Endothelial cell of hepatic sinusoid (primary cell): ENCODE results near the gene SAP30BP.

Source experiments
- in situ Hi-C: cut with HindIII; loops from 2 replicates; pipeline ENCODE4 v1.10.0; 2017; ENCODE audit warnings: low sequenced_read_pairs

SAP30BP gene

DNA sequence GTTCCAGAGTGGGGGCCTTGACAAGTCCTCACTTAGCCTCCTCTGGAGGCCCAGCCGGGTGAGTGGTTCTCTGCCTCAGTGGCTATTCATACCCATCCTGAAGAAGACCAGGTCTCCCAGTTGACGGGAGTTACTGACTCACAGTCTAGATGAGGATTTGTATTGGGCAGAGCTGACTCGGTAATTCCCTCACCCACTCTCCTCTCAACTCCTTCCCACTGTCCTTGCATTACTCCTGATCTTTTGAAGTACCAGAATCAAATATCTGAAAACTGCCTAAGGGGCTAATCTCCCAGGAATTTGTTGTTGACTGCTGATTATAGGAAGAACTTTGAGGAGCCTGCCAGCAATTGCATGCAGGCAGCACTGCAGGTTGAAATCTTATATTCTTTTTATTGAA, 14.2 kb downstream of the SAP30BP start:
- in situ Hi-C loops, result loop anchor here (5.0 kb wide), 1 partner anchor 61 kb away; no protein-coding TSS in a partner anchor

DNA sequence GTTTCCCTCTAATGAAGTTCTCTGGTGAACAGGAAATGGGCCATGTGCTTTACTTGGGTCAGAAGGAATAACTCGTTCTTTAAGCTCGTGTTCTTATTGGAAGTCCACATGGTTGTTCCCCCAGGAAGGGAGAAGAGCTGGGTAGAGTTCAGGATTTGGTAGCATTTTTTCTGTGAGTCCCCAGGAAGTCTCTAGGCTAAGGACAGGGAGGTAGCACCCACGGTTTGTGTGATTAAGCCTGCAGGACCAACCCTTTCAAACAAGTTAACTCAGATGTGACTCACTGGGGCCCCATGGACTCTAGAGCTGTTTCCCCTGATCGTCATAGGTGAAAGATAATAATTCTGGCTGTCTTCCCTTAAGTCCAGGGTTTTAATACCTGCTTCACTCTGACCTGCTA, 16.4 kb downstream of the SAP30BP start:
- in situ Hi-C loops, result loop anchor here (5.0 kb wide), 1 partner anchor 59 kb away; no protein-coding TSS in a partner anchor

DNA sequence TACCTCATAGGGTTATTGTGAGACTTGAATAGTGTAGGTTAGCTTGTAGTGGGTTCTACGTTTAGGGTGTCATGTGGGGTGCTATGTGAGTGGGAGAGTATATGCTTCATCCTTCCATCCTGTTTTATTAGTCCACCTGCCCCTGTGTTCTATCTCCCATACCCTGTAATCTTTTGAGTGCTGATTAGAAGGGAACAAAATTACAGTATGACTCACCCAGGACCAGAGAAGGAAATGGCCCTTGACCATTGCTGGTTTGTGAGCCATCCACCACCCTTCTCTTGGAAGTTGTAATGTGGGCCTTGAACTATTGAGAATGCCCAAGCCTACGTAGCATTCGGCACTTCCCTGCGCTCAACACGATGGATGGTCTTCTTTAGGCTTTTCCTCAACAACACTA, 17.1 kb downstream of the SAP30BP start:
- in situ Hi-C loops, result loop anchor here (5.0 kb wide), 1 partner anchor 58 kb away; no protein-coding TSS in a partner anchor

DNA sequence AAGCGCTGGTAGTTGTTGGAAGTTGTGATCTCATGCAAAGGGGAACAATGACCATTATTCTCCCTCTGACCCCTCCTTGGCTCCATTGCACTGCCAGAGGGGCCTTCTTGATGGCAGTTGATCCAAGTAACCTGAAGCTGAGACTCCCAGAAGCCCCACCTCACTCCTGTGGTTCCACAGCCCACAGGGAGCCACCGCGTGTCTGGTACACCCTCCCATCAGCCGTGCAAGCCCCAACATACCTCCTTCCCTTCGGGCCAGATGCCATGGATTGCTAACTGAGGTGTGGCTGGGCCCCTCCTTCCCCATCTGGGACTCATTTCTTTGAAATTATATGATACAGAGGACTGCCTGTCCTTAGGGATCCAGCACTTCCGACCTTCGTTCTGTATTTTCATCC, 17.8 kb downstream of the SAP30BP start:
- in situ Hi-C loops, result loop anchor here (5.0 kb wide), 1 partner anchor 57 kb away; no protein-coding TSS in a partner anchor

DNA sequence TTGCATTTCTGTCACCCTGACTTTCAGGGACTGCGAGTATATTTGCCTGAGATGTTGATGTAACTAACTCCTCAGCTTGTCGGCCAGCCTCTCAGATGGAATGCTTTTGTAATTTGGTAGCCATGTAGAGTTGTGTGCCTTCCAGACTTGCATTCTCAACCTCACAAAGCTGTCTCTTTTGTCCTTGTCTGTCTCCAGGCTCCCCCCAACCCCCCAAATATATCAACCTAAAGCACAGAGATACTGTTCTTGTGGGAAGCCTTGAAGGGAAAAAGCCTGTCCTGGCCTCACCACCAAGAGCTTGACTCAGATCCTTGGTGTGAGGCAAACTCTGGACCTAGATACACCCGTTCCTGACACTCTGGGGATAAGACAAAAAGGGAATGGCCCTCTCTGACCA, 18.4 kb downstream of the SAP30BP start:
- in situ Hi-C loops, result no loop called here

DNA sequence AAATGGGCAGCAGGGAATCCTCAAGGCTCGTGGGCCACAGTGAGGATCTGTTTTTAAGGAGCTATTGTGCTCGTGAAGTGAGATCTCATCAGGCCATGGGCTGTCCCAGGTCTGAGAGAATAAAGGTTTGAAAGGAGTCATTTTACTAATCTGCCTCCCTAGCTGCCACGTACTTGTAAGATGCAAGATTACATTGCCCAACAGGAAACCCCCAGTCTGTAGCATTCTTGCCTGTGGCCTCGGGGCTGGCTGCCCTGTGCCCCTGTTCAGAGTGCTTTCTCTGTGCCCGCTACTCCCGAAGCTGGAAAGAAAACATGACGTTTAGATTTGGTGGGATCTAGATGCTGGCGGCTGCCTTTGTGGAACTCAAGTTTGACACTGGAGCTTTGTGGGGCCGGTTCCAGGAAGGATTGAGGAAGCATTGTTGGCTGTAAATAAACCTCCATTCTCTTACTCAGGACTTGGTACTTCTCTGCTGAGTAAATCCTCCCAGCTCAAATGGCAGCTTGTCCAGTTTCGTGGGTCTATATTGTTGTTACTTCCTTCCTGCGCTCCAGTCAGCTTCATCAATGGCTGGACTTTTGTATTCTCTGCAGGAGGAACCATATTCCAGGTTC, 21.2 kb downstream of the SAP30BP start:
- in situ Hi-C loops, result no loop called here

DNA sequence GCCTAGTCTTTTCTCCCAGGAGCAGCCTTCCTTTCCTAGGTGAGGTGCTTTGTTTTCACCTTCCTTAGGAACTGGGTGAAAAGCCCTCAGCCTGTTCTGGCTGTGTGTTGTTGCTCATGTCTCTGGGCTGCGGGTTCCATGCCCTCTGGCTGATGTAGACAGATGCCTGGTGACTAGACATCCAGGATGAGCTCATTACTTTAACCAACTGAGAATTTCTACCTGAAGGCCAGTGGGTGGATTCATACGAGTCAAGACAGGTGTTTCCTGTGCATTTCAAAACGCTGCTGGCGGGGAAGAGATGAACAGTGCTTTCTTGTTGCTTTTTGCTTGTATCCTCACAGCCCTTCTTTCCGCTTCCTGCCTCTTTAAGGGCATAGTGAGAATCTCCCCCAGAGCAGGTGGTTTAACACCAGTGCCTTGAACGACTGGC, 22.3 kb downstream of the SAP30BP start:
- in situ Hi-C loops, result no loop called here

DNA sequence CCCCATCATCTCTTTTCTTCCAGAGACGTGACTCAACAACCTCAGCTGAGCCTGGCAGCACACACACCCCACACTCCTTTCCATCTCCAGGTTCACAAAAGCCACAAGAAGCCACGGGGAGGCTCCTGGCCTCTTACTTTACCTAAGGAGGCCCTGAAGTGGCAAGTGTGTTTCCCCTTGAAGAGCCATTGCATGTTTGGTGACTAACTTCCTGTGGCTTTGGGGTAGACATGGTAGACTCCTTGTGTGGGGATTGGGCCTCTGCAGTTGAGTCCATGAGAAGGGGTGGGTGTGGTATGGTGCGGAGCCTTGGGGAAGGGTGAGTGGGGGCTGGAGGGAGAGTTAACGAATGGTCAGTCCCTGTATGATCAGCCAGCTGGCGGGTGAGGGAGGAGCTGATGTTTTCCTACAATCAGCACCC, 24.2 kb downstream of the SAP30BP start:
- in situ Hi-C loops, result no loop called here

DNA sequence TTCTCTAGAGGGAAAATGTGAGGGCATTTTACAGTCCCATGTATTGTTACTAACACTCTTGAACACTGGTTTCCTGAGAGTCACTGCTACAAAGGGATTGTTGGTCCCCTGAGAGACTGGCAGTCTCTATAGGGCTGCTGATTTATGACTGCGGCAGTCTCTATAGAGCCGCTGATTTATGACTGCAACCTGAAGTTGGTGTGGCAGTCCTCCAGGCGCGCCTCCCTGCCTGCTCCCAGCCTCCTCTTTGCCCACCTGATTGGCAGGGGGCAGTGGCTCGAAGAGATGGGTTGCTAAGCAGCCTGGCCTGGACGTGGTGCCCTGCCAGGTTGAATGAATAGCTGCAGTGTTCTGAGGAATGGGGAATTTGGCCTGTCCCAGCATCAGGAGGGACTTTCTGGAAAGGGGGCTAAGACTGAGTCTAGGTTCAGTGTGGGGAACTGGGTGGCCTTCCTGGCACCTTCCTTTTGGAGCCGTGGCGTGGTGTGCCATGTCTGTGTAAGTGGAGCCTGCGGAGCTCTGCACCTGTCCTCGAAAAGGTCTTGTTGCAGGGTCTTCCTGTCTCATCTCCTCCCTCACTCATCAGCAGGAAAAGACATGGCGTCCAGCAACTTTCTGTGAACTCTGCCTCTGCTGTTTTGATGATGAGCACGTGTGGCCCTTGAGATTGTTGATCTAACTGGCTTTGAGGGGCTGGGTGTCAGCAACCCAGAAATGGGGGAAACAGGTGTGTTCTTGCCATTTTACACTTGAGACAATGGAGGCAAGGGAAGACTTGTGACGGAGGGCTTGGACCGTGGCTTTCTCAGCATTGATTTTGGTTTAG, 24.9 kb downstream of the SAP30BP start:
- in situ Hi-C loops, result no loop called here

DNA sequence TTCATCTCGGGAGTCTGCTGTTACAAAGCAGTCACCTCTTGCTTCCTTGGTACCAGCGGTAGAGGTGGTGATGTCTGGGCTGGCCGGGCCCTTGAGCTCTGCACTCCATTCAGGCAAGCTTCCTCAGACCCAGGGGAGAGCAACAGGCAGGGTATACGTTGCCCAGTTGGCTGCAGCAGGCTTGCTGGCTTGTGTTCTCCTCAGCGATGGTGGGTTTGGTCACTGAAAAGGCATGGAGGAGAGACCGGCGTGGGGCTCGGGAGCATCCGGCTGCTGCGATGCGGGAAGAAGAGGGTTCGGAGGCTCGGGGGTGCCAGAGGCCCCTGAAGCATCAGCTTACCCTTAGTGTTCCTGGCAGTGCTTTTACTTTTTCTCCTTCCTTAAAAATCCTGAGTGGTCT, 25.8 kb downstream of the SAP30BP start:
- in situ Hi-C loops, result no loop called here

DNA sequence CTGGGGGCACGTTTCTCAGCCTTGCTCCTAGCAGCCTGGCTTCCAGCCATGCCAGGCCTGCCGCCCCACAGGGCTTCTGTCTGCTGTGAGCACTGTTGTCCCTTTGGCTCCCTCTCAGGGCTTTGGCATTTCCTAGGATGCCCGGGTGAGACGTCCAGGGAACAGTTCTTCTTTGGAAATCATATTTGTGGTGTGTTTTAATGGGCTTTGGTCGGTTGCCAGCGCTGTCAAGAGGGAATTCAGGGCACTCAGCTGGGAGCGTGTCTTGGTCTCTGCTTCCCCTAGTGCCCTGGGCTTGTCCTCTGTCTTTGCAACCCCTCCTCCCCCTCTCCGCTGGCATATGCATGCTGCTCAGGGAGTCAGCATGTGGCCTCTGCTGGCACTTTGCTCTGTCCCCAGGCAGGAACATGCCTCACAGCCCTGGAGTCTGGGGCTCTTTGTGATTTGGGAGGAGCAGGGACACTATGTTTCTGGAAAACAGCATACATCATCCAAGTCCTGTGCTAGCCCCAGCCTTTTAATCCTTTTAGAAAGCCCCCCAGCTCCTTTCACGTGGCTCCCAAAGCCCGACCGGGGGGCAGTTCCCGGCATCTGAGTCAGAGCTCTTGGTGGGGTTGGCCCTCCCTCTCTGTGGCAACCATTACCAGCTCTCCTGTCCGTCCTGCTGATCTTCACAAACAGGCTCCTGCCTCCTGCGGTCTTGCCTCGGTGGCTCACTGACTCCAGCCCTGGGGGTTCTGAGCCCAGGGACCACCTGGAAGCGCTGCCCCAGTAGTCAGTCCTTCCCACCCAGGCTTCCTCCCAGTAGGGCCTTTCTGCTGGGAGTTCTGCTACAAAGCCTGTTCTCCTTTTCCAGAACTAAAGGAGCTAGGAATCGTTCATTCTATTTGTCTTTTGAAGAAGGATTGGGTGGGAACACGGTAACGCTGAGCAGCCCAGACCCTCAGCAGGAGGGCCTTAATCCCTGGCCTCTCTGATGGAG, 26.7 kb downstream of the SAP30BP start:
- in situ Hi-C loops, result no loop called here

DNA sequence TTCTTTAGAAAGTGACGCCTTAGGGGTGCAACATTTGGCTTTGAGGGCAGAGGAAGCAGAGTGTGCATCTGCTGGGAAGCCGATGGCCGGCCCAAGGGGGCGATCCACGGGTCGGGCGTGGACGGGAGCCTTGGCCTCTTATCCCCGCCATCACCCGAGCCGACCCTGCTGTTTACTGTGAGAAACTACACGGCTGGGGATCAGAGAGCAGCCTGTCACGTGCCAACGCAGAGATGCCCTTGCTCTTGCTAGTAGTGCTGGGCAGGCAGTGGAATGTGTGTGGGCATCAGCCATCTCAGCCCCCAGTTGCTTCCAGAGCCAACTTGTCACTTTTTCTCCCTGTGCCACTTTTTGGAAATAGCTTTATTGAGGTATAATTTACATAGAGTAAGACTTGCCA, 27.4 kb downstream of the SAP30BP start:
- in situ Hi-C loops, result no loop called here

DNA sequence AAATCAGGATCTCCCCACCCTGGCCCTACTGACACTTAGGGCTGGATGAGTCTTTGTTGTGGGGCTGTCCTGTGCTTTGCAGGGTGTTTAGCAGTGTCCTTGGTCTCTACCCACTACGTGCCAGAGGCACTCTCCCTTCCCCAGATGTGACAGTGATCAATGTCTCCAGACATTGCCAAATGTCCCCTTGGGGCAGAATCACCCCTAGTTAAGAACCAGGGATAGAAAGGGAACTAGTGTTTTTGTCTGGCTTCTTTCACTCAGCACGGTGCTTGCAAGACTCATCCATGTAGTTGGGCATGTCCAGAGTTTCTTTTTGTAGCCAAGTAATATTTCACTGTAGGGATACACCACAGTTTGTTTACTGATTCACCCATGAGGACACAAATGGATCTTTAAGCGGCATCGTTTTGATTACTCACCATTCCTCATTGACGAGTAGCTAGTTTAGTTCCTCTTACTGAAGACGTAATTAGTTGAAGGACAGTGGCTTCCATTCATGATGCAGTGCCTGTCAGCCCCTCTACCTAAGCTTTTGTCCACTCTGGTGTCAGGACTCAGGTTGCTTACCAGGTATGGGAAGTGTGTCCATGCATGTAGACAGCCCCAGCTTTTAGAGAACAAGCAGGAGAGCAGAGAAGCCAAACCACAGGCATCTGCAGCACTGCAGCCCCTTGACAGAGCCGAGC, 28.1 kb downstream of the SAP30BP start:
- in situ Hi-C loops, result no loop called here

DNA sequence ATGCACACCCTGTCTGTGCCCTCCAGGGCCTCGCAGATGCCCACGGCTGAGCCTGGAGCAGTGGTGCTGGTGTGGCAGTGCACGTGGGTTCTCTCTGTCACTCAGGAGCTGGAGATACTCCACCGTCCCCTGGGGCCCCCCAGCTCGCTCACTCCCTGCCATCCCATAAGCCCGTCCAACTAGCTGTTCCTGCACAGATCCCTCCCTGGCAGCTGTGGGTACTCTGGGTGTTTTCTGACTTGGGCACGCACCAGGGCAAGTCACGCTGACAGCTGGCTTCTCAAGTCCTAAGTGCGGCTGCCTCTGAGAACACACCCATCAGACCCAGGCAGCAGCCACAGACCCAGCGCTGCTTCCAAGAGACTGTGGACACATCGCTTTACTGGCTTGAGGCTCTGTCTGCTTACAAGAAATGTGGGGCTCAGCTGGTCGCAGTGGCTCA, 28.7 kb downstream of the SAP30BP start:
- in situ Hi-C loops, result no loop called here

DNA sequence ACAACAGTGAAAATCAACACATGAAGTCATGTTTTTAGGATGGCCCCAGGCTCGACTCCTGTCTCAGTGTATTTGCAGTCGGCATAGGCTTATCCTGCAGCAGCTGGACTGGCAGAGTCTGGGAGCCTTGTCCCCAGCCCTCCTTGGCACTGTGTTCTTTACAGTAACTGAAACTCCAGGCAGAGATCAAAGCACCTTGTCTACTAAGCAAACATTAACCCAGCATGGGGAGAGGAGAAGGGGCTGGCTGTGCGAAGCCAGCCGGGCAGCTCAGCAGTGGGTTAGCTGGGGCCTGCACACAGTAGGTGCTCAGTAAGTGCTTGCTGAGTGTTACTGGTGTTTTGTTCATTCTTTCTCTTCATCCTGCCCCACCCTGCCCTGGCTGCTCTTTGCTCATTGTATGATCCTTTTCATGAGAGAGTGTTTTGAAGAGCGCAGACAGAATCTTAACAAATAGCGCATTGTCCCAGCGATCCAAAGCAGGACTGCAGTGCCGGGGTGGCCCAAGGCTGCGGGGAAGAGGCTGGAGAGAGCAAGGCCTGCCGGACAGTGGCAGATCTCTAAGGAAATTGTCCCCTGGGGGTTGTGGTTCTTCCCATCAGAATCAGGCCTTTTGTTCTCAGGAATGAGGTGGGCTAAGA, 30.6 kb downstream of the SAP30BP start:
- in situ Hi-C loops, result no loop called here

DNA sequence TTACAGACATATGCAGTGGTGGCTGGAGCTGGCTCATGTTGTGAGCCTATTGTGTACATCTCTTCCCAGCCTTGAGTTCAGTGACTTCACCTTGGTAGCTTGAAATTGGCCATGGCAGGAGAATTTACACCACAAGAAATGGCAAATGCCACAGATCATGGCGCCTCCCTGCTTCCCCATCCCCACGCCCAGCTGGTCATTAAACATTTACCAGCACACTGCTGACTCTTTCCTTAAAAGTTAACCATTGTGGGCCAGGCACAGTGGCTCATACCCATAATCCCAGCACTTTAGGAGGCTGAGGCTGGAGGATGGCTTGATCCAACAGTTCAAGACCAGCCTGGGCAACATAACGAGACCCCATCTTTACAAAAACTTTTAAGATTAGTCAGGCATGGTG, 31.5 kb downstream of the SAP30BP start:
- in situ Hi-C loops, result no loop called here

DNA sequence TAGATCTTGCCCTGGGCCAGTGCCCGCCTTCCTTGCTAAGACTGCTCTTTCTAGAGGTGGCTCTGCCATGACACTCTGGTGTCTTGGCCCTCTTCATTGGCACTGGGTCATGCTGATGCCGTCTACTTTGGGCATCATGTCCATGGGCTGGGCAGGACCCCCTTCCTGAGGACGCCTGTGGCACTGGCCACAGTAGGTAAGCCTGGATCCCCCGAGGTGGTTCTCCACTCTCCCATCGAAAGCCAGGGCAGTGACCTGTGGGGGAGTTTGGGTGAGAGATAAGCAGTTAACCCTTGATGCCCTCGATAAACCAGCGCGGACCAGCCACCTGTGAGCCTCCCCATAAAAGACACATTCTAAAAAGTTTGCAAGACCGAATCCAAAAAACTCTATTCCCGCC, 34.1 kb downstream of the SAP30BP start:
- in situ Hi-C loops, result no loop called here

DNA sequence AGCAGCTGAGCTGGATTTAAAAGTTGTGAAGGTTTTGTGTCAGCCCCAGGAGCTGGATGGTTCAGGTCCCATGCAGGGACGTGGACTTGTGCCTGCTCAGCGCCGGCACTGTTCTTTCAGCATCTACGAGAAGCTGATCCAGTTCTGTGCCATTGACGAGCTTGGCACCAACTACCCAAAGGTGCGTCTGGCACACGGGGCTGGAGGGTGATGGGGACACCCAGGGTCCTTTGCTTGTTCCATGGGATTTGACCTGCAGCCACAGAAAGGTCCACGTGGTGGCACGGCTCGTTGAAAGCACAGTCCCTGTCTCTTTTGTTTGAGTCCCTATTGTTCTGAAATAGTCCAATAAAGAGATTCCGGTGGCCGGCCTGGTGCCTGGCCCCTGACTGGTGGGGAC, 36.1 kb downstream of the SAP30BP start:
- in situ Hi-C loops, result no loop called here

DNA sequence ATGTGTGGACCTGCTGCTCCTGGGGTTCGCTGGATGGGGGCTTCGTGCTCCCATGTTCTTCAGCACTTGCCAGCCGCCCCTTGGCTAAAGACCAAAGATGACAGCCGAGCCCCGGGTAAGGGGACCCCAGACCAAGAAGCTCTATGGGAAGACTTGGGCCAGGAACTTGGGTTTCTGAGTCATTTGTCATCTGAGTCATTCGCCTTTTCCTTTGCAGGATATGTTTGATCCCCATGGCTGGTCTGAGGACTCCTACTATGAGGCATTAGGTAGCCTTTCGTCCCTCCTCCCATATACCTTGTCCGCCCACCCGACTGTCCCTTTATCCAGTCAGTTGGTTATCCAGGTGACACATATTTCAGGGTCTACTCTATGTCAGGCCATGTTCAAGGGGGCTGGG, 36.5 kb downstream of the SAP30BP start:
- in situ Hi-C loops, result no loop called here
